ENCODE data around the gene LCMT1.

The LCMT1 gene

GRCh38 chr16:25073854-25074253, 37.7 kb upstream of the LCMT1 start:
- TF ChIP-seq CTCF (conservative IDR thresholded peaks at IDR 0.05) (no peak), ZFX (IDR thresholded peaks at IDR 0.05) (no peak)
- no peak overlapping the region for H3K27ac ChIP-seq

GRCh38 chr16:25078386-25078978, 33.1 kb upstream of the LCMT1 start:
- H3K27ac ChIP-seq = no peak overlapping the region
- TF ChIP-seq ZFX (IDR thresholded peaks at IDR 0.05) (no peak), CTCF (conservative IDR thresholded peaks at IDR 0.05) (no peak)

- H3K27ac ChIP-seq = no peak overlapping the region
- TF ChIP-seq CTCF (conservative IDR thresholded peaks at IDR 0.05) = no peak
- no peak for TF ChIP-seq ZFX (IDR thresholded peaks at IDR 0.05)
Measured at GRCh38 chr16:25079637-25080378, 31.7 kb upstream of the LCMT1 start.

DNA sequence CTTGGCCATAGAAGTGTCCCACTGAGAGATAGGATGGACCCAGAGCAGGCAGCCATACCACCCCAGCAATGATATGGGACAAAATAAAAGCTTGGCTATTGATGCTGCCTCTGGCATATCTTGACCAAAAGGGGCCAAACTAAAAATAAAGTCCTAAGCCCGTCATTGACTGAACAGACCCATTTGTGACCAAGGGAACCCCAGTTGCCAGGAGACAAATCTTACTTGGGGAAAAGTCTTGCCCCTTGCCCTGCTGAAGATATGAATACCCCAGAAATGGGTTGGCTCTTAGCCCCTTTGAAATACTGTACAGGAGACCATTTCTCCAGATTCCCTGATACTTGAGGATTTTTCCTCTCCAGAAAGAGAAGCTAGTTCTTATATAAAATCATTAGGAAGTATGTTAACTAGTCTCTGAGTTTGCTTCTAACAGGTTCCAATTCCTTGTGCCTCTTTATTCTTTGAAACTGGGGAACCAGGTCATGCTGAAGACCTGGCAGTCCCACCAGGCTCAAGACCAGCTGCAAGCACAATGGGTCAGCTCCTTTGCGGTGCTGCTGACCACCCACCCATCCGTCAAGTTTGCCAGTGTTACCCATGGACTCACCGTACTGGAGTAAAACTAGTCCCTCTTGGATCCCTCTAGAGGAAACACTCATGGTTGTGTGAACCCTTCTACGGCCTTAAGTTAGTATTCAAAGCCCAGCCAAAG, 31.0 kb upstream of the LCMT1 start:
- TF ChIP-seq ZFX (IDR thresholded peaks at IDR 0.05) (no peak), CTCF (conservative IDR thresholded peaks at IDR 0.05) (no peak)
- no peak overlapping the region for H3K27ac ChIP-seq

DNA sequence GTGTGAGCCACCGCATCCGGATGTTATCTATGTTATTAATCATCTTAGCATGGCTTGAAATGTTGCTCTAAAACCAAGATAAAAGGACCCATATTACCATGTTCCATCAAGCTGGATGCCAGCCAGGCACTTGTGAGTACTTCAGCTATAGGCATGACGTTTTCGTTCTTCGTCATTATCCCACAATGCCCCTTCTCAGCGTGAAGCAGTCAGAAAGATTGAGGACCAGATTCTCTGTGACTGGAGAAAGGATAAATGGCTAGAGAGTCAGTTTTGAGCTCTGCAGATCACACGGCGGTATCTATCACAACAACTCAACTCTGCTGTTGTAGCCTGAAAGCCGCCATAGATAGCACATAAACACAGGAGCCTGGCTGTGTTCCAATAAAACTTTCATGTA, 29.8 kb upstream of the LCMT1 start:
- TF ChIP-seq CTCF (conservative IDR thresholded peaks at IDR 0.05) (no peak), ZFX (IDR thresholded peaks at IDR 0.05) (no peak)

GRCh38 chr16:25083065-25083464, 28.5 kb upstream of the LCMT1 start:
- H3K27ac ChIP-seq = no peak overlapping the region
- TF ChIP-seq ZFX (IDR thresholded peaks at IDR 0.05) (no peak), CTCF (conservative IDR thresholded peaks at IDR 0.05) (no peak)

More for the DNA sequence above, 29.8 kb upstream of the LCMT1 start:
- H3K27ac ChIP-seq = no peak overlapping the region

DNA sequence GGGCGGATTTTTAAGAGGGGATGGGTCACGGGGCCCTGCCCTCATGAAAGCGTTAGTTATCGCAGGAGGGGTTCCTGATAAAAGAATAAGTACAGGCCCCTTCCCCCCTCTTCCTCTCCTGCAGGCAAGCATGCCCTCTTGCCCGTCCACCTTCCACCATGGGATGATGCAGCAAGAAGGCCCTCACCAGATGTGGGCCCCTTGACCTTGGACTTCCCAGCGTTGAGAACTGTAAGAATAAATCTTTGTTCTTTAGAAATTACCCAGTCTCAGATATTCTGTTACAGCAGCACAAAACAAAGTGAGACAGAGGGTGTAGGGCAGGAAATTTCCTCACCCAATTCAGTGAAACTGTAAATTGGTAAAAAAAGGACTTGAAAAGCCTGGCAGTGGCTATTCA, 27.8 kb upstream of the LCMT1 start:
- no peak overlapping the region for H3K27ac ChIP-seq
- no peak for TF ChIP-seq ZFX (IDR thresholded peaks at IDR 0.05)
- TF ChIP-seq CTCF (conservative IDR thresholded peaks at IDR 0.05) = no peak
